ENCODE results near the gene GHDC. TPM values are rescaled to one million over a fixed set of nuclear protein-coding genes. Genes with fewer than 3 reads are reported as not detected.
"Not testable (repeated sequence)": the region's sequence is repeated elsewhere in the genome, so short reads cannot be mapped to it uniquely, and the experiment has no call there.

GHDC gene
- polyA plus RNA-seq, 3 donors: 10.2 to 15.1 (median 14.2) TPM

GRCh38 chr17:42159796-42160530, 34.3 kb downstream of the GHDC start:
- DNase-seq (ENCODE audit: low read depth in 3 of 3, low spot score in 2 of 3): no peak

- DNase-seq (ENCODE audit: low read depth in 3 of 3, low spot score in 2 of 3): no peak
These were observed 38.7 kb downstream of the GHDC start for GRCh38 chr17:42155614-42156045.

GRCh38 chr17:42153919-42154742, 40.2 kb downstream of the GHDC start:
- no peak for DNase-seq (ENCODE audit: low read depth in 3 of 3, low spot score in 2 of 3)

GRCh38 chr17:42146911-42147607, 47.2 kb downstream of the GHDC start:
- no peak for DNase-seq (ENCODE audit: low read depth in 3 of 3, low spot score in 2 of 3)

- not testable (repeated sequence) for DNase-seq (ENCODE audit: low read depth in 3 of 3, low spot score in 2 of 3)
These were observed 51.2 kb downstream of the GHDC start for GRCh38 chr17:42143138-42143537.

- DNase-seq (ENCODE audit: low read depth in 3 of 3, low spot score in 2 of 3): no peak
These were observed 51.9 kb downstream of the GHDC start for GRCh38 chr17:42142371-42142896.

GRCh38 chr17:42141382-42141781, 52.9 kb downstream of the GHDC start:
- DNase-seq (ENCODE audit: low read depth in 3 of 3, low spot score in 2 of 3): no peak

GRCh38 chr17:42140690-42141089, 53.6 kb downstream of the GHDC start:
- DNase-seq (ENCODE audit: low read depth in 3 of 3, low spot score in 2 of 3): not testable (repeated sequence)

Other genes with a start within 250 kb of the GHDC start
- gene CNP, start 227.7 kb downstream of the GHDC start, polyA plus RNA-seq (ENCODE audit: insufficient read length in 3 of 3): 10 to 100 TPM; 58.1 to 62.3 (median 60.6) TPM
- 100 to 1,000 TPM; 150 to 173 (median 163) TPM for gene DNAJC7, start 177.1 kb downstream of the GHDC start, polyA plus RNA-seq (ENCODE audit: insufficient read length in 3 of 3)
- gene NKIRAS2, start 174.4 kb downstream of the GHDC start, polyA plus RNA-seq (ENCODE audit: insufficient read length in 3 of 3): 10 to 100 TPM; 42.9 to 49.9 (median 49.0) TPM
- gene C17orf113, start 143.9 kb downstream of the GHDC start, polyA plus RNA-seq (ENCODE audit: insufficient read length in 3 of 3): 1 to 10 TPM; 3.1 to 3.2 (median 3.2) TPM
- 1 to 10 TPM; 4.5 to 7.8 (median 6.1) TPM for gene ZNF385C, start 96.0 kb downstream of the GHDC start, polyA plus RNA-seq (ENCODE audit: insufficient read length in 3 of 3)
- gene DHX58, start 81.8 kb downstream of the GHDC start, polyA plus RNA-seq (ENCODE audit: insufficient read length in 3 of 3): 1 to 10 TPM; 6.9 to 8.6 (median 7.4) TPM
- gene KAT2A, start 73.1 kb downstream of the GHDC start, polyA plus RNA-seq (ENCODE audit: insufficient read length in 3 of 3): 10 to 100 TPM; 52.3 to 57.6 (median 55.0) TPM
- gene HSPB9, start 71.7 kb downstream of the GHDC start, polyA plus RNA-seq (ENCODE audit: insufficient read length in 3 of 3): under 1 TPM; 0.14 to 0.17 (median 0.17) TPM
- gene RAB5C, start 39.5 kb downstream of the GHDC start, polyA plus RNA-seq (ENCODE audit: insufficient read length in 3 of 3): 100 to 1,000 TPM; 121 to 138 (median 125) TPM
- not detected for gene KCNH4, start 13.4 kb downstream of the GHDC start, polyA plus RNA-seq (ENCODE audit: insufficient read length in 3 of 3)
- gene HCRT, start 9.0 kb downstream of the GHDC start, polyA plus RNA-seq (ENCODE audit: insufficient read length in 3 of 3): not detected
- 10 to 100 TPM; 37.5 to 39.2 (median 37.6) TPM for gene STAT5B, start 81.9 kb upstream of the GHDC start, polyA plus RNA-seq (ENCODE audit: insufficient read length in 3 of 3)
- 1 to 10 TPM; 5.1 to 5.9 (median 5.5) TPM for gene STAT5A, start 94.0 kb upstream of the GHDC start, polyA plus RNA-seq (ENCODE audit: insufficient read length in 3 of 3)
- 10 to 100 TPM; 53.3 to 57.0 (median 55.3) TPM for gene STAT3, start 193.9 kb upstream of the GHDC start, polyA plus RNA-seq (ENCODE audit: insufficient read length in 3 of 3)
- gene CAVIN1, start 228.8 kb upstream of the GHDC start, polyA plus RNA-seq (ENCODE audit: insufficient read length in 3 of 3): 10 to 100 TPM; 55.5 to 64.4 (median 59.5) TPM

All from right renal cortex interstitium (tissue), 3 donors.